ENCODE results near the gene PLA2G2D.

PLA2G2D gene

GRCh38 chr1:20119347-20119746 is at the start of gene PLA2G2D:
TSS of gene PLA2G2D (minus strand) at chr1:20119536. CDS start at chr1:20119498, 38 bp downstream.
- no peak for DNase-seq (ENCODE audit: low read depth, low spot score)
- H3K9ac ChIP-seq (ENCODE audit: insufficient read length, low read depth), result no peak within 1 kb of the TSS

GRCh38 chr1:20168564-20169491 is 49.5 kb upstream of the PLA2G2D start:
- Histone ChIP-seq H3K9me3 (ENCODE audit: insufficient read depth, low read length) (no peaks in the 10 kb centered on the region), H3K27me3 (ENCODE audit: insufficient read depth, insufficient read length) (no peaks in the 10 kb centered on the region), H3K4me3 (ENCODE audit: insufficient read length, low read depth) (no peak overlapping the region), H3K9ac (ENCODE audit: insufficient read length, low read depth) (no peak overlapping the region), H3K4me1 (ENCODE audit: insufficient read depth, insufficient read length) (peaks cover 2% of the 10 kb centered on the region), H3K36me3 (ENCODE audit: insufficient read depth, insufficient read length, low read length) (no peaks in the 10 kb centered on the region)
- TF ChIP-seq YY1 (IDR thresholded peaks at IDR 0.05; ENCODE audit: insufficient read depth, insufficient read length) (no peak), ZNF274 (IDR thresholded peaks at IDR 0.05; ENCODE audit: low read depth, low read length) (no peak), SUZ12 (IDR thresholded peaks at IDR 0.05; ENCODE audit: extremely low read depth, insufficient read depth, insufficient read length) (no peak)
- DNase-seq (ENCODE audit: low read depth, low spot score), result no peak

More at GRCh38 chr1:20119347-20119746, at the start of gene PLA2G2D:
- Histone ChIP-seq H3K9me3 (ENCODE audit: insufficient read depth, low read length) (no peaks in the 10 kb centered on the region), H3K36me3 (ENCODE audit: insufficient read depth, insufficient read length, low read length) (no peaks in the 10 kb centered on the region), H3K4me1 (ENCODE audit: insufficient read depth, insufficient read length) (peaks cover under 1% of the 10 kb centered on the region), H3K27me3 (ENCODE audit: insufficient read depth, insufficient read length) (no peaks in the 10 kb centered on the region), H3K4me3 (ENCODE audit: insufficient read length, low read depth) (no peak within 1 kb of the TSS)
- TF ChIP-seq SUZ12 (IDR thresholded peaks at IDR 0.05; ENCODE audit: extremely low read depth, insufficient read depth, insufficient read length), result no peak
- no peak for TF ChIP-seq ZNF274 (IDR thresholded peaks at IDR 0.05; ENCODE audit: low read depth, low read length)
- TF ChIP-seq YY1 (IDR thresholded peaks at IDR 0.05; ENCODE audit: insufficient read depth, insufficient read length), result no peak

GRCh38 chr1:20167126-20167525 is 47.8 kb upstream of the PLA2G2D start:
- Histone ChIP-seq H3K4me1 (ENCODE audit: insufficient read depth, insufficient read length) (peaks cover 2% of the 10 kb centered on the region), H3K36me3 (ENCODE audit: insufficient read depth, insufficient read length, low read length) (no peaks in the 10 kb centered on the region), H3K27me3 (ENCODE audit: insufficient read depth, insufficient read length) (no peaks in the 10 kb centered on the region), H3K4me3 (ENCODE audit: insufficient read length, low read depth) (no peak overlapping the region), H3K9ac (ENCODE audit: insufficient read length, low read depth) (no peak overlapping the region), H3K9me3 (ENCODE audit: insufficient read depth, low read length) (no peaks in the 10 kb centered on the region)
- no peak for TF ChIP-seq ZNF274 (IDR thresholded peaks at IDR 0.05; ENCODE audit: low read depth, low read length)
- no peak for TF ChIP-seq YY1 (IDR thresholded peaks at IDR 0.05; ENCODE audit: insufficient read depth, insufficient read length)
- no peak for TF ChIP-seq SUZ12 (IDR thresholded peaks at IDR 0.05; ENCODE audit: extremely low read depth, insufficient read depth, insufficient read length)
- no peak for DNase-seq (ENCODE audit: low read depth, low spot score)

- no peak for DNase-seq (ENCODE audit: low read depth, low spot score)
- H3K9me3 ChIP-seq (ENCODE audit: insufficient read depth, low read length), result no peaks in the 10 kb centered on the region; the same call in 1 of the 2 replicates
- no peaks in the 10 kb centered on the region for H3K36me3 ChIP-seq (ENCODE audit: insufficient read depth, insufficient read length, low read length)
- peaks cover 2% of the 10 kb centered on the region for H3K4me1 ChIP-seq (ENCODE audit: insufficient read depth, insufficient read length)
- TF ChIP-seq ZNF274 (IDR thresholded peaks at IDR 0.05; ENCODE audit: low read depth, low read length) (no peak), SUZ12 (IDR thresholded peaks at IDR 0.05; ENCODE audit: extremely low read depth, insufficient read depth, insufficient read length) (no peak), YY1 (IDR thresholded peaks at IDR 0.05; ENCODE audit: insufficient read depth, insufficient read length) (no peak)
- no peaks in the 10 kb centered on the region for H3K27me3 ChIP-seq (ENCODE audit: insufficient read depth, insufficient read length)
- H3K4me3 ChIP-seq (ENCODE audit: insufficient read length, low read depth), result no peak overlapping the region
- H3K9ac ChIP-seq (ENCODE audit: insufficient read length, low read depth), result no peak overlapping the region
Measured at GRCh38 chr1:20166051-20166450, 46.7 kb upstream of the PLA2G2D start.

- peaks cover 2% of the 10 kb centered on the region for H3K4me1 ChIP-seq (ENCODE audit: insufficient read depth, insufficient read length)
- peaks cover 5% of the 10 kb centered on the region; the same call in 1 of the 2 replicates for H3K9me3 ChIP-seq (ENCODE audit: insufficient read depth, low read length)
- no peaks in the 10 kb centered on the region for H3K36me3 ChIP-seq (ENCODE audit: insufficient read depth, insufficient read length, low read length)
- no peak overlapping the region for H3K4me3 ChIP-seq (ENCODE audit: insufficient read length, low read depth)
- no peaks in the 10 kb centered on the region for H3K27me3 ChIP-seq (ENCODE audit: insufficient read depth, insufficient read length)
- no peak for DNase-seq (ENCODE audit: low read depth, low spot score)
- TF ChIP-seq SUZ12 (IDR thresholded peaks at IDR 0.05; ENCODE audit: extremely low read depth, insufficient read depth, insufficient read length) (no peak), YY1 (IDR thresholded peaks at IDR 0.05; ENCODE audit: insufficient read depth, insufficient read length) (no peak), ZNF274 (IDR thresholded peaks at IDR 0.05; ENCODE audit: low read depth, low read length) (no peak)
- no peak overlapping the region for H3K9ac ChIP-seq (ENCODE audit: insufficient read length, low read depth)
Measured at GRCh38 chr1:20165522-20165951, 46.2 kb upstream of the PLA2G2D start.

GRCh38 chr1:20164694-20165202 is 45.4 kb upstream of the PLA2G2D start:
- peaks cover 2% of the 10 kb centered on the region for H3K4me1 ChIP-seq (ENCODE audit: insufficient read depth, insufficient read length)
- H3K36me3 ChIP-seq (ENCODE audit: insufficient read depth, insufficient read length, low read length), result no peaks in the 10 kb centered on the region
- no peak for TF ChIP-seq YY1 (IDR thresholded peaks at IDR 0.05; ENCODE audit: insufficient read depth, insufficient read length)
- no peak for TF ChIP-seq SUZ12 (IDR thresholded peaks at IDR 0.05; ENCODE audit: extremely low read depth, insufficient read depth, insufficient read length)
- TF ChIP-seq ZNF274 (IDR thresholded peaks at IDR 0.05; ENCODE audit: low read depth, low read length), result no peak
- H3K9me3 ChIP-seq (ENCODE audit: insufficient read depth, low read length), result peaks cover 13% of the 10 kb centered on the region
- DNase-seq (ENCODE audit: low read depth, low spot score), result no peak
- H3K9ac ChIP-seq (ENCODE audit: insufficient read length, low read depth), result no peak overlapping the region
- no peaks in the 10 kb centered on the region for H3K27me3 ChIP-seq (ENCODE audit: insufficient read depth, insufficient read length)
- no peak overlapping the region for H3K4me3 ChIP-seq (ENCODE audit: insufficient read length, low read depth)

GRCh38 chr1:20160034-20160433 is 40.7 kb upstream of the PLA2G2D start:
- no peaks in the 10 kb centered on the region for H3K36me3 ChIP-seq (ENCODE audit: insufficient read depth, insufficient read length, low read length)
- H3K4me3 ChIP-seq (ENCODE audit: insufficient read length, low read depth), result no peak overlapping the region
- H3K9ac ChIP-seq (ENCODE audit: insufficient read length, low read depth), result no peak overlapping the region
- H3K9me3 ChIP-seq (ENCODE audit: insufficient read depth, low read length), result peaks cover 27% of the 10 kb centered on the region
- TF ChIP-seq ZNF274 (IDR thresholded peaks at IDR 0.05; ENCODE audit: low read depth, low read length), result no peak
- no peaks in the 10 kb centered on the region for H3K4me1 ChIP-seq (ENCODE audit: insufficient read depth, insufficient read length)
- H3K27me3 ChIP-seq (ENCODE audit: insufficient read depth, insufficient read length), result no peaks in the 10 kb centered on the region
- no peak for DNase-seq (ENCODE audit: low read depth, low spot score)
